Osteoblast (primary cell): Measurements from ENCODE around the gene ADAMTSL2. TPM values are rescaled to one million over a fixed set of nuclear protein-coding genes. Genes with fewer than 3 reads are reported as not detected.

Experiments used
- DNase-seq: peaks from one replicate; pipeline ENCODE4 v3.0.0; 2011; ENCODE audit warnings: low spot score, mixed read lengths; ENCODE audit not compliant: insufficient read length; ENCODE audit errors: missing footprints
- H2AFZ ChIP-seq: 2 replicates; pipeline ENCODE4 v1.6.0; 2011; ENCODE audit warnings: mild to moderate bottlenecking, low read length
- H3K27ac ChIP-seq: 2 replicates; pipeline ENCODE4 v1.5.1; 2011; ENCODE audit warnings: mild to moderate bottlenecking, low read depth, low read length, moderate library complexity
- H3K27me3 ChIP-seq: 2 replicates; pipeline ENCODE4 v1.6.0; 2012; ENCODE audit warnings: mild to moderate bottlenecking, control low read depth, inconsistent platforms, low read length, moderate library complexity; ENCODE audit not compliant: insufficient read depth
- H3K36me3 ChIP-seq: 2 replicates; pipeline ENCODE4 v1.5.1; 2011; ENCODE audit warnings: mild to moderate bottlenecking, low read length, control low read depth, moderate library complexity; ENCODE audit not compliant: insufficient read depth
- H3K4me1 ChIP-seq: 2 replicates; pipeline ENCODE4 v1.5.1; 2011; ENCODE audit warnings: mild to moderate bottlenecking, low read length, control low read depth, moderate library complexity; ENCODE audit not compliant: insufficient read depth
- H3K4me2 ChIP-seq: 2 replicates; pipeline ENCODE4 v1.6.0; 2011; ENCODE audit warnings: mild to moderate bottlenecking, low read length; ENCODE audit not compliant: insufficient read depth
- H3K4me3 ChIP-seq: fragments of 200-600 bp; sonication (generic); 3 replicates; pipeline ENCODE4 v1.5.1; 2012; ENCODE audit warnings: mild to moderate bottlenecking, low read length, inconsistent platforms; ENCODE audit not compliant: insufficient read depth
- H3K79me2 ChIP-seq: 2 replicates; pipeline ENCODE4 v1.6.0; 2012; ENCODE audit warnings: mild to moderate bottlenecking, low read length, control low read depth, inconsistent platforms; ENCODE audit not compliant: insufficient read depth
- H3K9me3 ChIP-seq: 2 replicates; pipeline ENCODE4 v1.5.1; 2011; ENCODE audit warnings: low read depth, low read length, control low read depth
- H4K20me1 ChIP-seq: 2 replicates; pipeline ENCODE4 v1.6.0; 2012; ENCODE audit warnings: mild to moderate bottlenecking, low read length, control low read depth; ENCODE audit not compliant: insufficient read depth
- total RNA-seq: library from RNA; depleted of rRNA; stranded (reverse); fragments of >200 nt; gene quantifications from 2 replicates; pipeline ENCODE4 v1.2.3, GENCODE V29; 2012
- TF ChIP-seq, protein P1 (sequence below): IDR thresholded peaks from 2 replicates; pipeline ENCODE4 v1.5.1; 2011; ENCODE audit warnings: mild to moderate bottlenecking, low read depth, low read length, moderate library complexity; ENCODE audit errors: extremely low read depth

Gene ADAMTSL2
- total RNA-seq, 1 donor: under 0.01 TPM

DNA sequence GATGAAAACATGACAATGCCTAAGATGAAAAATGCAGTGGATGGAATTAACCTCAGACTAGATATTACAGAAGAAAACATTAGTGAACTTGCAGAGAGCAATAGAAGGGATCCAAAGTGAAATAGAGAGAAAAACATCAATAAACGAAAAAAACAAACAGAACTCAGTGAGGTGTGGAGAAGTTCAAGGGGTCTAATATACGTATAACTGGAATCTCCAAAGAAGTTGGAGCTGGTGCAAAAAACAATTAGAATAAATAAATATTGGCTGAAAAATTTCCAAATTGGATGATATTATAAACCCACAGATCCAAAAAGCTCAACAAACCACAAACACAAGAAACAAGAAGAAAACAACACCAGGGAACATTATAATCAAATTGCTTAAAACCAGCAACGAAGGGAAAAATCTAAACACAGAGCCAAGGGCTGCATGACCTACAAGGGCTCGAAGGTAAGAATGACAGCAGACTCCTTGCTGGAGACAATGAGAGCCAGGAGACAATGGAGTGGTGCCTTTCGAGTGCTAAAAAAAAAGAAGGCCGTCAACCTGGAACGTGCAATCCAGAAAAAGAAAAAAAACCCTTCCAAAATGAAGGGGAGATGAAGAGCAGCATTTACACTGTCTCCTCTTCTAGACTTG lies 62.9 kb downstream of the ADAMTSL2 start:
- H3K79me2 ChIP-seq: no peaks in the 10 kb centered on the region
- no peaks in the 10 kb centered on the region for H4K20me1 ChIP-seq
- TF ChIP-seq, protein P1, sequence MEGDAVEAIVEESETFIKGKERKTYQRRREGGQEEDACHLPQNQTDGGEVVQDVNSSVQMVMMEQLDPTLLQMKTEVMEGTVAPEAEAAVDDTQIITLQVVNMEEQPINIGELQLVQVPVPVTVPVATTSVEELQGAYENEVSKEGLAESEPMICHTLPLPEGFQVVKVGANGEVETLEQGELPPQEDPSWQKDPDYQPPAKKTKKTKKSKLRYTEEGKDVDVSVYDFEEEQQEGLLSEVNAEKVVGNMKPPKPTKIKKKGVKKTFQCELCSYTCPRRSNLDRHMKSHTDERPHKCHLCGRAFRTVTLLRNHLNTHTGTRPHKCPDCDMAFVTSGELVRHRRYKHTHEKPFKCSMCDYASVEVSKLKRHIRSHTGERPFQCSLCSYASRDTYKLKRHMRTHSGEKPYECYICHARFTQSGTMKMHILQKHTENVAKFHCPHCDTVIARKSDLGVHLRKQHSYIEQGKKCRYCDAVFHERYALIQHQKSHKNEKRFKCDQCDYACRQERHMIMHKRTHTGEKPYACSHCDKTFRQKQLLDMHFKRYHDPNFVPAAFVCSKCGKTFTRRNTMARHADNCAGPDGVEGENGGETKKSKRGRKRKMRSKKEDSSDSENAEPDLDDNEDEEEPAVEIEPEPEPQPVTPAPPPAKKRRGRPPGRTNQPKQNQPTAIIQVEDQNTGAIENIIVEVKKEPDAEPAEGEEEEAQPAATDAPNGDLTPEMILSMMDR: no peak
- H3K27me3 ChIP-seq: peaks cover 14% of the 10 kb centered on the region
- H3K4me2 ChIP-seq: no peak overlapping the region
- no peak overlapping the region for H3K27ac ChIP-seq
- no peak for DNase-seq
- no peaks in the 10 kb centered on the region for H3K9me3 ChIP-seq
- H2AFZ ChIP-seq: no peak overlapping the region
- H3K4me1 ChIP-seq: no peaks in the 10 kb centered on the region
- H3K36me3 ChIP-seq: no peaks in the 10 kb centered on the region
- no peak overlapping the region for H3K4me3 ChIP-seq

DNA sequence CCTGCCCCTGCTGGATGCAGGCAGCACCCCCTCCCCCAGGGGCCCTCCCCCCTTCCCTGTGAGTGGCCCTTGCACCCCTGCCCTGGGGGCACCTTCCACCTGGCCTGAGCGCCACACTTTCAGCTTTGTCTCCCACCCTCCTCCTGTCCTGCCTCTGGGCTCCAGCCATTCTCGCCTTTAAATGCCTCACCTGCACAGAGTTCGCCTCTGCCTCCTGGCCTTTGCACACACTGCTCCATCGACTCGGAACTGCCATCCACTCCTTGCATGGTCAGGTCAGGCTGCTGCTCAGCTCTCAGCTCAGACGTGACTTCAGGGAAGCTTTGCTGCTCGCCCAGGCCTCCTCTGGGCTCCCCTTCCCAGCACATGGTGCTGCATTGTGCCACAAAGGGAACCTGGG lies 64.5 kb downstream of the ADAMTSL2 start:
- H2AFZ ChIP-seq: no peak overlapping the region
- H3K4me3 ChIP-seq: no peak overlapping the region
- H3K27ac ChIP-seq: no peak overlapping the region
- TF ChIP-seq, protein P1: no peak
- no peaks in the 10 kb centered on the region for H3K4me1 ChIP-seq
- no peaks in the 10 kb centered on the region for H3K79me2 ChIP-seq
- H4K20me1 ChIP-seq: no peaks in the 10 kb centered on the region
- no peak overlapping the region for H3K4me2 ChIP-seq
- H3K27me3 ChIP-seq: peaks cover 9% of the 10 kb centered on the region
- no peak for DNase-seq
- H3K9me3 ChIP-seq: no peaks in the 10 kb centered on the region
- no peaks in the 10 kb centered on the region for H3K36me3 ChIP-seq

DNA sequence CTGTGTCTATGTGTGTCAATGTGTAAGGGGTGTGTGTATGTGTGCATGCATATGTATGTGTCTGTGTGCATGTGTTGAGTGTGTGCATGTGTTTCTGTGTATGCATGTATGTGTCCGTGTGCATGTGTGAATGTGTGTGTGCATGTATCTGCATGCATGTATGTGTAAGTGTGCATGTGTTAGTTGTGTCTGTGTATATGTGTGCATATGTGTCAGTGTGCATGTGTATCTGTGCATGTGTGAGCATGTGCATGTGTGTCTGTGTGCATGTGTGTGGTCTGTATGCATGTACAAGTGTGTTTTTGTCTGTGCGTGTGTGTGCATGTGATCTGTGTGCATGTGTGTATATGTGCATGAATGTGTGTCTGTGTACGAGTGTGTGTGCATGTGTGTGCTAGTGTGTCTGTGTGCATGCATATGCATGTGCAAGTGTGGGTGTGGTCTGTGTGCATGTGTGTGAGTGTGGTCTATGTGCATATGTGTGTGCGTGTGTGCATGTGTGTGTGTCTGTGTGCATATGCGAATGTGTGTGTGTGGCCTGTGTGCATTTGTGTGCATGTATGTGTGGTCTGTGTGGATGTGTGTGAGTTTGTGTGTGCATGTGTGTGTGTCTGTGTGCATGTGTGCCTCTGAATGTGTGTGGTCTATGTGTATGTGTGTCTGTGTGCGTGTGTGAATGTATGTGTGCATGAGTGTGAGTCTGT lies 65.1 kb downstream of the ADAMTSL2 start:
- Histone ChIP-seq H3K4me2 (no peak overlapping the region), H3K79me2 (no peaks in the 10 kb centered on the region), H3K27me3 (peaks cover 9% of the 10 kb centered on the region), H3K27ac (no peak overlapping the region), H2AFZ (no peak overlapping the region), H3K4me1 (no peaks in the 10 kb centered on the region), H4K20me1 (no peaks in the 10 kb centered on the region), H3K36me3 (no peaks in the 10 kb centered on the region), H3K9me3 (no peaks in the 10 kb centered on the region), H3K4me3 (no peak overlapping the region)
- TF ChIP-seq, protein P1: no peak
- DNase-seq: no peak

DNA sequence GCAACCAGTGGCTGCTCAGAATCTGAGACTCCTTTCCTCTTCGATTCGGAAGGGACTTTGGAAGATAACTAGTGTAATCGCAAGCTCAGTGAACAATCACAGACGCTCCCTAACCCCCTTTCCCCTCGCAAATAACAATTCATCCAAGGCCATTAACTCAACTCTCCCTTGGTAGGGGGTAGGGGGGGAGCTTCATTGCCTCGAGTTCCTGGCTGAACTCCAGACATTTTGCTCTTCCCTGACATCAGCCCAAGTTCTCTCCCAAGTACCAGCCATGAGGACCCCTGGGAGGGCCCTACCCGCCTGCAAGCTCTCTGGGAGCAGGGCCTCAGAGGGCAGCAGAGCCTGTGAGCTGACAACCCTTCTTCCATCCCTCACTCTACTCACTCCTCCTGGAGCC lies 66.2 kb downstream of the ADAMTSL2 start:
- peak; percentile 34 for DNase-seq
- Histone ChIP-seq H3K9me3 (no peaks in the 10 kb centered on the region), H3K27me3 (peaks cover 9% of the 10 kb centered on the region), H3K4me2 (no peak overlapping the region), H3K4me3 (no peak overlapping the region), H3K4me1 (no peaks in the 10 kb centered on the region), H3K79me2 (no peaks in the 10 kb centered on the region), H3K36me3 (no peaks in the 10 kb centered on the region), H3K27ac (no peak overlapping the region), H2AFZ (no peak overlapping the region), H4K20me1 (no peaks in the 10 kb centered on the region)
- TF ChIP-seq, protein P1: no peak
